NK-92 treated with Interleukin-12 subunit alpha and Interleukin-12 subunit beta, amount 100 ng/mL, for 24 hours (cell line): ENCODE results near the gene NTSR2.

Source experiments
- DNase-seq: peaks from one replicate; lab custom pipeline; 2025; lab: John Stamatoyannopoulos, UW

Gene NTSR2

DNA sequence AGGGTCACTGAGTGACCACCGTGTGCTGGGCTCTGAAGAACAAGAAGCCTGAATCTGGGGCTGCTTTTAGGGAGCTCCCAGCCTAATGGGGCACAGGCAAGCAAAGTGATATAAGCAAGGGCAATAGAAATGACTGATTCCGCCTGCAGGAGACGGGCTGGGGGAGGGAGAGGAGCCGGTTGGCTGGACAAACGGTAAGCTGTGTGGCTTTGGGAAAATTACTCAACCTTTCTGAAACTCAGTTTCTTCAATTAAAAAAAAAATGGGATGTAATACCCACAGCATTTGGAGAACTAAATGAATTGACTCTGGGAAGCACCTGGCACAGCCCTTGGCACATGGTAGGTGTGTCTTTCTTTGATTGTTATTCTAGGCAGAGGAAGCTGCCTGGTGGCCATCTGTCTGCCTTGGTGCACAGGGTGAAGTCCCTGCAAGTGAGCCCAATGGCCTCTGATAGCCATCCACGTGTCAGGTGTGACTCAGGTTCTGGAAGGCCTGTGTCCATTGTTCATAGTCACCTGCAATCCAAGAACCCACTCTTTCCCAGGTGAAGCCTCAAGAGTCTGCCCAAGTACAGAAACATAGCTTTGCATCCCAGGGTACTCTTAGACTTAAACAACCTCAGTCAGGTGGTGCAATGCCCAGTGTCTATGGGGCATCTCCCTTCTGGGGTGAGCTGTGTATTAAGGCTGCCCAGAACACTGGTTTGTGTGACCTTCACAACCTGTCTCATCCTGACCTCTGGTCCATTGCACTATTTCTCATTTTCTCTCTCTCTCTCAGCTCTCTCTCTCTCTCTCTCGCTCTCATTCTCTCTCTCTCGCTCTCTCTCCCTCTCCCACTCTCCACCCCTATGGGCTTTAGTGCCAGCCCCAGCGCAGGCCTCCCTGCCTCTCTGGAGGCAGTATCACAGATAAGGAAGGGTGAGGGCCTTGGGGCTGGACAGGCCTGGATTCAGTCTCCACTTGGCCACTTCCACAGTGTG, 30.0 kb upstream of the NTSR2 start:
- DNase-seq, result no peak

DNA sequence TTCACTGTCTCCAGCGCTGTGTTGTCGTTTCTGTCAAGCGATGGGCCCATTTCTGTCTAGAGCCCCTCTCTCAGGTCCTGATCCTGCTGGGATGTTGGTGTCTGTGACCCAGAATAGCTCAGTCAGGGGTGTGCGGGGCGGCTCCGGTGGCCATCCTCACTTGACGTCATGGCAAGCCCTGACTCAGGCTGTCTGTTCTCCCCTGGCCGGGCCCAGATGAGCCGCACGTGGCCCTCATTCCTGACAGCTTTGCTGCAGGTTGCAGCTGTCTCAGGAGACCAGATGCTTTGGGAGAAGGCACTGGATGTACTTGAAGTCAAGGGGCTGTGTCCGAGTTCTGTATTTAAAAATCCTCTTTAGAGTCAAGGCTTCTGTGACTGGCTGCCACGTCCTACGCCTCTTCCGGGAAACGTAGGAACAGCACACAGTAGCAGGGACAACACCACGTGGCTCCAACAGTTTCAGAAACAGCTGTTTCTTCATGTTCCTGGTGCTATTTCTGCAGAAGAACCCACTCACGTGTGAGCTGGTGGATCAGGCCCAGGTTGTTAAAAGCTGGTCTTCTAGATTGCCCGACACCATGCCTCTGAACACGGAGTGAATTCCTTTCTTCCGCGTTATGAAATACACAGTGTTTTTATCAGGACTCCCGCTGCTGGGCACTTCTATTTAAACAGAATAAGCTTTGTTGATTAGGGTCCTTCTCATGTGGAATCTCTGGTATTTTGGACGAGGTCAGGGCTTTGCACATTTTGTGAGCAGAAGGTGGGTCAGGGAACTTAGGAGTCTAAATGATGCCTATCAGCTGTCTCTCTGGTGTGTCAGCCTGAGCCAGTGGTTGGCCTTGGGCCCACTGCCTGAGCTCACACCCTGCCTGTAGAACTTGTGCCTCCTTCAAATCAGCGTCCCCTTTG, 28.3 kb upstream of the NTSR2 start:
- no peak for DNase-seq

DNA sequence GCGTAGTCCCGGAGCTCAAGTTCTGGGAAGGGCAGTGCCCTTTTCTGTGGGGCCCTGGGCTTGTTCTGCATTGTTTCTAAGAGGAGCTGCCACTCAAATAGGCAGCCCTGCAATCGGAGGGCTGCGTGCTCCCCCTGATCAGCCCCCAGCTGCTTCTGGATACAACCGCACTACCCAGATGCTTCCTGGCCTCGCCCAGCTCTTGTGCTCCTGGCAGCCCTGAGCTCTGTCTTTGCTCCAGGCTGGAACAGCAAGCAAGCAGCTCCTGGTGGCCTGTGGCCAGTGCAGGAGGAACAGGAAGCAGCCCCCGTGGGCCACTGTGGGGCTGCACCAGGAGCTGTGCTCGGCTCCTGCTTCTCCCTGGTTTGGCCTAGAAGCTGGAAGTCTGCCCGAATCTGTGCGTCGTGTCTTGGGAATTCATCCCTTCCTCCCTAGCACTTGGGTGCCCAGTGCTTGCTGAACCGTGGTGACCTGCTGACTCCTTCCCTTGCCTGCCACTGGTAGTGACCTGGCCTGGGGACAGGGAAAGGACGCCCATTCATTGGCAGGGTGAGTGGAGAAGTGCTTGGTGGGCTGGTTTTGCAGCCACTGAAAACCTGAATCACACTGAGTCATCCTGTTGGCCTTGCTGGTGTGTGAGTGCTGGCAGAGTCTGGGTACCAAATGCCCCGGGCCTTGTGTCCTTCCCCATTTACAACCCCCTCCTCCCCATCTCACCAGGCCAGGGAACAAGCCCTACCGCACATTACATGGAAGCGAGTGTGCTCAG, 27.3 kb upstream of the NTSR2 start:
- DNase-seq, result no peak

DNA sequence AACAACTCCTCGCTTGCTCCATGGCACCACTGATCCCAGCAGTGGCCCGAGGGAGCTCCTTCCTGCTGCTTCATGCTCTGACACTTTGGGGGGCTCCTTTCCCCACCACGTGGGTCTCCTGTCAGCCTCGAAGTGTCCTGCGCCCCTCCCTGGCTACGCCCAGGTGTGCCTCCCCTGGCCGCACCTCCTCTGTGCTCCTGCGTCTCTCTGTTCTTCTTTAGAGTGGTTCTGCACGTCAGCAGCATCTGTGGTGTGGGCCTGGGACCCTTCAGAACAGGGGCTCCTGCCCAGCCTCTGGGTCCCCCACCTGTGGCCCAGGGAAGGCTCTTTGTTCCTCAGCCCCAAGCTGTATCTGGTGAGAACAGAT, 26.7 kb upstream of the NTSR2 start:
- no peak for DNase-seq

DNA sequence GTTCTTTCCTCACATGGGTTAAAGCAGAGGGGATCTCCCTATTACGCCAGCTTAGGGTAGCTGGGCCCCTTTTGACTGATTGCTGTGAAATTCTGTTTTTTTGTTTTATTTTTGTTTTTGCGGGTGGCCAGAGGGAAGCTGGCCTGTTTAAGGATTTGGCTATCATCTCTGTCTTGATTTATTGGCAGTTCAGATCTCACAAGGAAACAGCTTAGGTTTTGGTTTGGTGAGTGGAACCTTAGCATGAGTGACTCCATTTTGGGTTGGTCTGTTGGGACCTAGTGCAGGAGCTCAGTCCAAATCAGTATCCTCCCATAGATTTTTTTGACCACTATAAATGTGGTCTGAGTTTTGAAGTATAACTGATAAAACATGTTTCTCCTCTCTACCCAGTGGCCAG, 25.6 kb upstream of the NTSR2 start:
- DNase-seq, result no peak

DNA sequence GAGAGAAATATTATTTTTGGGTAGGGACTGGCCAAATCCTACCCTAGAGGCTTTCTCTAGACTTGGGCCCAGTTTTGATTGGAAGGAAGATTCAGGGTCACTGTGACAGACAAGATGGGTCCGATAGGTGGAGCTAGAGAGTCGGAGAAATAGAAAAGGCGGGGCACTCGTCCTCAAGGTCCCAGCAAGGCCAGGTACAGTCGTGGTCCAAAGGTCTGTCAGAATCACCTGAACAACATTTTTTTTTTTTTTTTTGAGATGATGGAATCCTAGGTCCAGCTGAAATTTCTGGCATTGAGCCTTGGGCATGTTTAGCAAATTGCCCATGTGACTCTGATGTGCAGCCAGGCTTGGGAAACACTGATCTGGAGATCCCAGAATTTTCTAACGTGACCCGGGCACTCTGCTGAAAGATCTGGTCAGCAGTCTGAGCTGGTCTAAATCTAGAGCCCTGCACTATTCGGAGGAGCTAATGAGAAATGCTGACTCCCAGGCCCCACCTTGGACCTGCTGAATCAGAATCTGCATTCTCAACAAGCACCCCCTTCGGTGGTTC, 23.0 kb upstream of the NTSR2 start:
- peak; percentile 34 for DNase-seq

DNA sequence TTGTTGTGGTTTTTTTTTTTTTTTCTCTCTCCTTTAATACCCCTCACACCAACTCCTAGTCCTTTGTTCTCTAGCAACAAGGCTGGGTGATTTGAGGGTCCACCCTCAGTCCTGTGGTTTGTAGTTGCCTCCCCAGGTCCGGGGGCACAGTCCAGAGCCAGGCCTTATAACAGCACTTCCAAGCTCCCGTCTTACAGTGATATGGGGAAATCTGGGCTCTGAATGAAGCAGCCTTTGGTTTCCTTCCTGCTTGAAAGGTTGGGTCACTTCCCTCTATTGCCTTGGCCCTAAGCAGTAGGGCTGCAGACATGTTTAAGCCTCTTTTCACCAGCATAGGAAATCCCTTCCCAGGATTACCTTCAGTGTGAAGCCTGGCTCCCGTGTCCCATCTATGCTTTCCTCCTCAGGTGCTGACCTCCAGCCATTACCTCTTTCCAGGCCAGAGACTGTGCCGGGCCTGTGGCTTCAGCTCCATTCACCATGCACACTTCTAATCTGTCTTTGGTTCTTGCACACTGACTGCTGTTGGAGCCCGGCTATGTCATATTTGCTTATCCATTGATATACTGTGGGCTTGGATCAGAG, 21.2 kb upstream of the NTSR2 start:
- no peak for DNase-seq

DNA sequence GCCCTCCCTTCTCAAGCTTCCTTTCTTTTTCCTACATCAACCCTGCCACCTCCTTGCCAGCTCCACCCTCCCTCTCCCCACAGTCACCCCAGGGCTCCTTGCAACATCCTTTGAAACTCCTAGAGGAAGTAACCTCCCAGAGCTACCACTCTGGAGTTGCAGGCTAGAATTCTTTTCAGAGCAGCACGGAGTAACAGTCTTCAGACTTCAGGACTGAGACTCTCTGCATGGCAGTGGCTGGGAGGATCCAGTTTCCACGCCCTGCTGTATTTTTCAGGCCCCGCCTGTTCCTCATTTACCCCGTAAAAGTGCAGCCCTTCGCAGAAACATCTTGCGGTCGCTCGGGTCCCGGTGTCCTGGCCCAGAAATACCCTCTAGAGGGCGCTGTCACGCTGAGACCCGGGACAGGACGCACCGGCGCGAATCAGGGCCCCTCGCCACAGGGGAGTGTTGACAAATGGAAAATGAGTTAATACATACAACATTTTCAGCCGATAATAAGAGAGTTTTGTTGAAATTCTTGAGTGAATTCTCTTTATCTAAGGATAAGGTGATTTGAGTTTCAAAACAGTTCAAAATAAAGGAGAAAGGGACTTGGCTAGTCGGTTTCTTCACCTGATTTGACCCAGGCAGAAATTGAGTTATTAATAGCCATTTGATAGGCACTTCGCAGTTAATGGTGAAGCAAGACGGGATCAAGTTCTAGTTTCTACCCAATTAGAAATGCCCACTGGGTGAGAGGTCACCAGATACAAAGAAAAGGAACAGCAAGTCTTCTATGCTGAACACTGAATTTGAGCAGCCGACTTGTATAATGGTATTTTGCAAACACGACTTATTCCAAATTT, 18.5 kb upstream of the NTSR2 start:
- no peak for DNase-seq

DNA sequence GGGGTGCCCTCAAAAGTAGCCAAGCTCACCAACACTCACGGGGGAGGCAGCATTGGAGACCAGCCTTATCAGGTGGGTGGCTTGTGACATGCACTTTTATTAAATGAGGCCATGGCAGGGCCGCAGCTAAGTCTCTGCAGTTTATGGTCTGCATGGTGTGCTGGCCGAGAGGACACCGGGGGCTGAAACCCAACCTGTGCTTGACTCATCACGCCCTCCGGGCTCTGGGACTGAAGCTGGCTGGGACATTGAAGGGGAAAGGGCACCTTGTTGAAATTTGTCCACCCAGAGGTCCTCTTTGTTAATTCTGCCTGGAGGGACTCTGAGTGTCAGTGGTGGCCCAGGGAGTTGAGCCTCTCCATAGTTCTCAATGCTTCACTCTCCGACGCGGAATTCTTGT, 17.7 kb upstream of the NTSR2 start:
- no peak for DNase-seq

DNA sequence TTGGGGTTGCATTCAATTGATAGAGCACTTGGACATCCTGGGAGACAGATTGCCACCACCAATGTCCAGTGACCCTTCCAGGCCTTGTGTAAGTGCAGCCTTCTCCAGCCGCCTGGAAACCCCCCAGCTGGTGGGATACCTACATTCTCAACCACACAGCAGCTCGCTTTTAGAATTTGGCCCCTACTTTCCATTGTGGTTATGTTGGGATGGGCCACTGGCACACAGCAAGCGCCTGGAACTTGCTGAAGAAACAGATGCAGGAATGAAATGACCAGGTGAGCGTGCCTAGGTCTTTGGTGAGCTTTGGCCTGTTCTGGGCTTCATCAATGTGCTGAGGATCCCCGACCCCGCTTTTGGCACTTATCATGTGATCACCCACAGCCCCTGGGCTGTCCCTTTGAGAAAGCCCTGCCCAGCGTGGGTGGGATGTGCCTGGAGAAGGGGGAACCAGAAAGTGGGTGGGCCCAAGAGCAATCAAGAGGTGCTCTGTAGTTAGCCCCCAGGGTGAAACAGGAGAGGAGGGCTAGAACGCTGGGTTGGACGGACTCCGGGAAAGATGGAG, 16.0 kb upstream of the NTSR2 start:
- DNase-seq, result no peak

DNA sequence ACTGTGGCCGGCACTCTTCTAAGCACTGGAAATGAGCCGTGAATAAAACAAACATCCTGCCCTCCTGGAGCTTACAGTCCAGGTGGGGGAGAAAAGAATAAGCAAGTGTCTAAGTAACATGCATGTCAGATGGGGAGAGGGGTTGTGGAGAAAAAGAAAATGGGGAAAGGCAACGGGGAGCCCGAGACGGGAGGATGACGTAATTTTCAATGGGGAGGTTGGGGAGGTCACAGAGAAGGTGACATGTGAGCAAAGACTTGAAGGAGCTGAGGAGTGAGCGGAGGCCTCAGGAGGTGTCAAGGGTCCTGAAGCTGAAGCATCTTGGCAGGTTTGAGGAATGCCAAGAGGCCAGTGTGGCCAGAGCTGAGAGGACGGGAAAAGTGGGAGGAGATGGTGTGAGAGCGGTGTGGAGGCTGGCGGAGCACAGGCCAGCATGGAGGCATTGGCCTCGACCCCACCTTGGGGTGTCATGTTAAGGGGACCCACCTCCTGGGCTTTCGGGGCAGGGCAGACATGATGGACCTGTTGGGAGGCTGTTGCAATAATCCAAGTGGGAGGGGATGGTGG, 15.0 kb upstream of the NTSR2 start:
- DNase-seq, result no peak

DNA sequence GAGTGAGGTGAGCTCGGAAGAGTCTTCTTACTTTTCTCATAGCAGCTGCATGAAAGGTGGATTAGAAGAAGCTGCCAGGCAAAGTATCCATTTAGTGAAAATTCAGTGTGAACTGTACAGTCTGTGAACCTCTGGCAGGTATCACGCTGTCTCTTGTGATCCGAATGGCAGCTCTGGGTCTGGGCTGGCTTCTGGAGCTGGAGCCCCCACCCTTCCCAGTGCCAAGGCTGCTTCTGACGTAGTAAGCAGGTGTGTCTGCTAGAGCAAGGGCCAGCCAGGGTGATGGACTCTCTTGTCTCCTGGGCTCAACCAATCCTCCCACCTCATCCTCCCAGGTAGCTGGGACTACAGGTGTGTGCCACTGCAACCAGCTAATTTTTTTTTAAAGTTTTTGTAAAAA, 14.0 kb upstream of the NTSR2 start:
- DNase-seq, result no peak

DNA sequence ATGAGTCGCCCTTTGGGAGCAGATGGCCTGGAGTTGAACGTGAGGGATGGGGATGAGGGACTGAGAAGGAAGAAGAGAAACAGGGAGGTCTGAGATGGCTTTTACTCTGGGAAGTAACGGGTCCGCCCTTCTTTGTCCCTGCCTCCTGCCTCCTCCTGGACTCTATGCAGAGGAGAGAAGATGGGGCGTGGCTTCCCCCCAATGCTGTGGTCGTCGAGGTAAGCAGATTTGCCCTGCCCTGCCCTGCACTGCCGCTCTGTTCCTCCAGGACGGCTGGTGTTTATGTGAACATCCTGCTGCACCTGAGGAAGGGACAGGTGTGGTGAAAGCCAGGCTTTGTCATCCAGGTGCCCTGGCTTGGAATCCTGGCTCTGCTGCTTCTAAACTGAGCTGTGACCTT, 13.5 kb upstream of the NTSR2 start:
- DNase-seq, result no peak

DNA sequence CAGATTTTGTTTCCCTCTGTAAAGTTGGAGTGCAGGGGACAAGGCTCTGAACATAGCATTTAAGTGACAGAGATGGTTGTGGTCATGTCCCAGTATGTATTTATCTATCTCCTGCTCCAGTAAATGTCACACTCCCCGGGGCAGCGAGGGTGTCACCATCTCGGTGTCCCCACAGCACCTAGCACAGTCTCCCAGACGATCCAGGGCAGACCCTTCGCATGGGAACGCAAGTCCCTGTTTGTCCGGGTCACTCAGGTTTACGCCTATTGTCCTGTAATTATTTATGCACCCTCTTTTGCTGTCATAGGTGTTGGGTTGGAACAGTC, 12.6 kb upstream of the NTSR2 start:
- DNase-seq, result no peak

DNA sequence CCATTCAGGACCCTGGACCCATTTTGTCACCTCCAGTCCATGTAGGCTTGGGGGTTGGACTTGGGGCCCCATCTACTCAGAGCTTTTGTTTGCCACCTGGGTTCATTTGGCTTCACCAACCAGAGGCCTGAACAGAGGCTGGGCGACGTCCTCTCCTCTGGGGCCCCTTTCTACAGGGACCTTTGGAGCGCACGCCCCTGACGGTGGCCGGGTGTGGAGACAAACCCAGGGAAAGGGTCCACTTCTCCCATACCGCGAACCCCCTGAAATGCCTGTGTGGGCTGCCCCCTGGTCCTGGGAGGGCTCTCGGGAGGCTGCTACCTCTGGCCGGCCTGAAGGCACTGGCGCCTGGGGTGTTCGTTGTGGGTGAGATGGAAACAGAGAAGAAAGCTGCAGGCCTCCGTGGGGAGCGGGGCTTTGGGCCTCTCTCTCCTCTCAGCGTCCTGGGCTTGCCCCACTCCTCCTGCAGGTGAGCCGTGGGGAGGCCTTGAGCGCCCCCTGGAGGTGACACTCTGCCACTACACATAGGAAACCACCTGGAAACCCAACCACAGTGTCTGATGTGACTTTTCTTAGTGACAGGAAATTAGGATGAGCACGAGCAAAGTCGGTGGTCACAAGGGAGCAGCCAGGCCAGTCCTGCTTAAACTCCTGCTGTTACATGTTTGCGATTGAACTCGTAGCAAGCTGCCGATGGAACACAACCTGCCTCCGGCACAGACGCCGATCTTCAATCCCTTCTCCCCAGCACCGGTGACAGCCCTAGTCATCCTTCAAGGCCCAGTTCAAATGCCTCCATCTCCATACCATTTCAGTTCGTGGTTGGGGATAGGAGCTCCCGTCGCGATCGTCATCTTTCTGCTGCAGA, 12.0 kb upstream of the NTSR2 start:
- DNase-seq, result no peak

DNA sequence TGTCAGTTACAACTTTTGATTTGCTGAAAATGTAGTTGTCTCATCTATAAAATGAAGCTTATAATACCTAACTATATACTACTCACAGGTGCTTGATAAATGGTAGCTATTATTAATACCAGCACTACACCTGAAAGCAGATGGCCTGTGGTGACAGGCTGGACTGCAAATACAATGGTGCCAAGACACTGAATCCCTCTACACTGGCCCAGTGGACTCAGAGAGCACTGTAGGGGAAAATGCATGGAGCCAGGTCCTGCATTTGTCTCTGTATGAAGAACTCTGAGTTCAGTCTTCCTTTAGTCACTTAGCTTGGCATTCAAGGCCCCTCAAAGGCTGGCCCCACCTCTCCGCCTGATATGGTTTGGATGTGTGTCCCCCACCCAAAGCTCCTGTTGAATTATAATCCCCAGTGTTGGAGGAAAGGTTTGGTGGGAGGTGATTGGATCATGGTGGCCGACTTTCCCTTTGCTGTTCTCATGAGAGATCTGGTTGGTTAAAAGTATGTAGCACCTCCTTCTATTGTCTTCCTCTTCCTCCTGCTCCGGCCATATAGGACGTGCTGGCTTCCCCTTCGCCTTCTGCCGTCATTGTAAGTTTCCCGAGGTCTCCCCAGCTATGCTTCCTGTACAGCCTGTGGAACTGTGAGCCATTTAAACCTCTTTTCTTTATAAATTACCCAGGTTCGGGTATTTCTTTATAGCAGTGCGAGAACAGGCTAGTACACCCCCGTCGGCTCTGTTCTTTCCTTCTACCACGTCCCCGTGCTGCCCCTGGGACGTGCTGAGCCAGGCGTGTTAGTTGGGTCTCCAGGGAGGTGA, 11.1 kb upstream of the NTSR2 start:
- DNase-seq, result no peak

DNA sequence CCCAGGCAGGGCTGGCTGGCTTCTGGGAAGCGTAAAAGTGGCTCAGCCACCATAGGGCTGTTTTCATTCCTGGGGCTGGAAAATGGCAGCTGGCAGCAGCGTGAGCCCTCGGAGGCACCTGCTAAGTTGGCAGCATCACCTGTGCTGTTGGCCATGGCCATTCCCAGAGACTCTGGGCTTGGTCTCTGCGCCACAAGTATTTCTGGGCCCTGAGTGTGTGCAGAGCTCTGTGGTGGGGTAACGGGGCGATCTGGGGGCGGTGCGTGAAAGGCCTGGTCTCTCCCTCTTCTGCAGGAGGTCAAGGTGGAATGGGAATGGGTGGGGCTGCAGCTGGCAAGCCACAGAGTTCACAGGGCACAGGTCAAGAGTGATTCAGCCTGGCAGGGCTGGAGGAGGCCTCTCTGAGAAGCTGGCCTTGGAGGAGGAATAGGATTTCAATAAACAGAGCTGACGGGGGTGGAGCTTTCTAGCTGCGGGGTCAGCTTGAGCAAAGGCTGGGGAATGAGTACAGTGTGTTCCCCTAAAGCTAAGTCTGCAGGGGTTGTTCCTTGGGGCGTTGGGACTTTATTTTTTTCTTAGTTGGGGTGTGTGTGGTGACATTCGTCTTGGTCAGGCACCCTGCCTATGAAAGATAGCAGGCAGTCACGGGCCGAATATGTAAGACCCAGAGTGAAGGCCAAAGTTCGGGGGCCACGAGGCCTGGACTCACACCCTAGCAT, 10.3 kb upstream of the NTSR2 start:
- DNase-seq, result no peak
